ENCODE data around the gene HLCS.

Gene HLCS

DNA sequence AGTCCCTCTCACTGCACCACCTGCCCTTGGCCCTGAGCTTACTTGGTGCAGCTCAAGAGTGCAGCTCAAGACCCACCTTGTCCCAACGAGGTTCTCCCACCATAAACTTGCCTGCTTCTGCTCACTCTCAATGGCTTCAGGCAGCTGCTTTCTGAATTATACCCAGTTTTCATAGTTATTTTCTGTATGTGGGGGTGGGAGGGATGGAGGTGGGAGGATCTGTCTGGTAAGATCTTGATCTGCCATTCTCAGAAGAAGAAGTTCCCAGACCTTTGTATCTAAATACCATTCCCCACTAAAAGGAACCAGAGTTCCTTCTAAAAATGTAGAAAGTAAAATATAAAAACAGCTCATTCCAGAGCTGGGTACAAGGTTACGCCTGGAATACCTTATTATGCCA lies 156.0 kb downstream of the HLCS start:
- TF ChIP-seq, protein P1, sequence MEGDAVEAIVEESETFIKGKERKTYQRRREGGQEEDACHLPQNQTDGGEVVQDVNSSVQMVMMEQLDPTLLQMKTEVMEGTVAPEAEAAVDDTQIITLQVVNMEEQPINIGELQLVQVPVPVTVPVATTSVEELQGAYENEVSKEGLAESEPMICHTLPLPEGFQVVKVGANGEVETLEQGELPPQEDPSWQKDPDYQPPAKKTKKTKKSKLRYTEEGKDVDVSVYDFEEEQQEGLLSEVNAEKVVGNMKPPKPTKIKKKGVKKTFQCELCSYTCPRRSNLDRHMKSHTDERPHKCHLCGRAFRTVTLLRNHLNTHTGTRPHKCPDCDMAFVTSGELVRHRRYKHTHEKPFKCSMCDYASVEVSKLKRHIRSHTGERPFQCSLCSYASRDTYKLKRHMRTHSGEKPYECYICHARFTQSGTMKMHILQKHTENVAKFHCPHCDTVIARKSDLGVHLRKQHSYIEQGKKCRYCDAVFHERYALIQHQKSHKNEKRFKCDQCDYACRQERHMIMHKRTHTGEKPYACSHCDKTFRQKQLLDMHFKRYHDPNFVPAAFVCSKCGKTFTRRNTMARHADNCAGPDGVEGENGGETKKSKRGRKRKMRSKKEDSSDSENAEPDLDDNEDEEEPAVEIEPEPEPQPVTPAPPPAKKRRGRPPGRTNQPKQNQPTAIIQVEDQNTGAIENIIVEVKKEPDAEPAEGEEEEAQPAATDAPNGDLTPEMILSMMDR (IDR thresholded peaks at IDR 0.05; ENCODE audit: insufficient read depth, low read depth, low read length, missing control alignments): no peak
- DNase-seq (ENCODE audit: low read depth): no peak
- H3K4me3 ChIP-seq (ENCODE audit: low read length): no peak overlapping the region

DNA sequence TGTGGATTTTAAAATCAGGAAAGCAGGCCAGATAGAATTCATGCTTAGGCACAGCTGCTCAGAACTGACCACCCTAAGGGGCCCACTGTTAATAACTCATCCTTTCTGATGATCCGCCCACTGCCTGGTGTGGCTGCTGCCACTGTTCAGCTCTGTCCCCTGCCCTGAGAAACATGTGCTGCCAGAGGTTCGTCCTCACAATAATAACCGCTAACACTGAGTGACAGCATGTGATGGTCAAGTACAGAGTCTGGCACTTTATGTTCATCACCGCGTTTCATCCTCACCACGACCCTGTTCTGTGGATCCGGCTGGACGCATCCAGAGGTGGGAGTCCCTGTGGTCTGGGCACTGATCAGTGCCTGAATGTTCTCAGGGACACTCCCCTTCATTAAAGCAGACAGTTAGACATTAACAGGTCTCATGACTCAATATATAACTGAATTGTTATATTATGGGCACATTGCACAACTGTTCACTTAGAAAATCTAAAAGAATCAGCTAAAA lies 159.0 kb downstream of the HLCS start:
- DNase-seq (ENCODE audit: low read depth): no peak
- H3K4me3 ChIP-seq (ENCODE audit: low read length): no peak overlapping the region
- TF ChIP-seq, protein P1 (IDR thresholded peaks at IDR 0.05; ENCODE audit: insufficient read depth, low read depth, low read length, missing control alignments): no peak

DNA sequence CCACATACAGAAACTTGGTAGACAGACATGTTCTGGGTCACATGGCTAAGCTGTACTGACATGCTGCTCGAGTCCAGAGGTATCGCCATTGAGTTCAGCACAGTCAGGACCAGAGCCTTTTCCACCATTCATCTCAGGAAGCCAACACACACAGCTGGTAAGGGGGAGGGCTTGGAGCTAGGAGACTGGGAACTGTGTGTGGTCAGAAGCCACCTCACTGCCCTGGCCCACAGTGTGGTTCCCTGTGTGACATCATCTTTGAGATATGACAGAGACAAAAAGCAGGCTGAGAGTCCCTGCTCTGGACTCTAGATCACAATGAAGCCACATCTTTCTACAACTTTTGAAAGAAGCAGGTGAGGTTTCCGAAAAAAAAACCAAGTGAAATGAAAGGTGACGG lies 160.4 kb downstream of the HLCS start:
- H3K4me3 ChIP-seq (ENCODE audit: low read length): no peak overlapping the region
- TF ChIP-seq, protein P1 (IDR thresholded peaks at IDR 0.05; ENCODE audit: insufficient read depth, low read depth, low read length, missing control alignments): no peak
- no peak for DNase-seq (ENCODE audit: low read depth)

DNA sequence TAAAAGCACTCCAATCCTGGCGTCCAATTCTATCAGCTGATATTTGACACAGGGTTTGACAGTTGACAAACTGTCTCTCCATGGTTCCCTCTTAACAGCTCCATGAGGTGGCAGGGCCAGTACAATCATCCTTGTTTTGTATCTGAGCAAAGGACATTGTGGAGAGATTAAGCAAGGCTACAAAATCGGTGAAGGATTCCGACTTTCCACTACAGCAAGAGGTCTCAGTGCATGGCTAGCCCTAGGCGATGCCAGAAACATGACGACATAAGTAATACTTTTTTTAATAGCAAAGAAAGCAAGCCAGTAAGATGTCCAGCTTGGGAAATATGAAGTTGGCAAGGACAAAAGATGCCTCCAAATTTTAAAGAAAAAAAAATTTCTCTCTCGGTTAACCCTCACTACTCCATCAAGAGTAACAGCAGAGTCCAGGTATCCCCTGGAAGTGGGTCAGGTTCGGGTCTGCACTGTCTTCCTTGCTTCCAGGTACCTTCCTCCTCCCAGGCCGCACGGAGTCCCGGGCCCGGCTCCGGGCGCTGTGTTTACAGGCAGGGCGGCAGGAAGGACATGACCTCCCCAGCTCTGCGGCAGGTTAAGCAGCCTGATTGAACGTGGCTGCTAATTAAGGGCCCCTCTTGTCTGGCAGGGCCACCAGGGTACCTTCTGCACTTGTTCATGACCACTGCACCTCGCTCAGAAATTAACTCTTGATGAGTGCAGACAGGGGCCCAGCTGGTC lies 161.4 kb downstream of the HLCS start:
- H3K4me3 ChIP-seq (ENCODE audit: low read length): no peak overlapping the region
- DNase-seq (ENCODE audit: low read depth): no peak
- TF ChIP-seq, protein P1 (IDR thresholded peaks at IDR 0.05; ENCODE audit: insufficient read depth, low read depth, low read length, missing control alignments): no peak

DNA sequence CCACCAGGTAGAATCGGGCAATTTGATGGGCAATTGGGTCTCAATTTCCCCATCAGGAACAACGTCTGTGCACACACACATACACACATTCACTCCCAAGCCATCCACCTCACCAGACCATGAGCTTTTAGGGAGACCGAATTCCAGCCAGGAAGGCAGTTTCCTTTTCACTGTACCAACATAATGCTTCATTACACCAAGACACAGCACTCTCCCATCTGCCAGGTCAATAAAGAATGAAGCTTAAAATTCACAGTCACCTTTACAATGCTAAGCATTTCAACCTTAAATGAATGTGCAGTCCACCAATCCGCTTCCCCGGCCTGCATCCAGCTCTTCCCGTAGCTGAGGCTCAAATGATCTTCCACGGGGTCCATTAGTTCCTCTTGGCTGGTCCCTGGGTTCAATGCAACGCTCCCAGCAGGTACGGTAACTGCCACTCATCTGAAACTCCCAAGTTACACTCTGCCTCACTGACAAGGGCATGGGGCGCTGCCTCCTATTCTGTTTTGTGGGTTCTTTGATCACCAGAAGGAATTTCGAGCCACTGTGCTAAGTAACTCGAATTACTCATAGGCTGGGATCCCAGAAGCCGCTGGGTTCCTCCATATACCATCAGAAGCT lies 162.5 kb downstream of the HLCS start:
- H3K4me3 ChIP-seq (ENCODE audit: low read length): no peak overlapping the region
- no peak for DNase-seq (ENCODE audit: low read depth)
- TF ChIP-seq, protein P1 (IDR thresholded peaks at IDR 0.05; ENCODE audit: insufficient read depth, low read depth, low read length, missing control alignments): no peak

DNA sequence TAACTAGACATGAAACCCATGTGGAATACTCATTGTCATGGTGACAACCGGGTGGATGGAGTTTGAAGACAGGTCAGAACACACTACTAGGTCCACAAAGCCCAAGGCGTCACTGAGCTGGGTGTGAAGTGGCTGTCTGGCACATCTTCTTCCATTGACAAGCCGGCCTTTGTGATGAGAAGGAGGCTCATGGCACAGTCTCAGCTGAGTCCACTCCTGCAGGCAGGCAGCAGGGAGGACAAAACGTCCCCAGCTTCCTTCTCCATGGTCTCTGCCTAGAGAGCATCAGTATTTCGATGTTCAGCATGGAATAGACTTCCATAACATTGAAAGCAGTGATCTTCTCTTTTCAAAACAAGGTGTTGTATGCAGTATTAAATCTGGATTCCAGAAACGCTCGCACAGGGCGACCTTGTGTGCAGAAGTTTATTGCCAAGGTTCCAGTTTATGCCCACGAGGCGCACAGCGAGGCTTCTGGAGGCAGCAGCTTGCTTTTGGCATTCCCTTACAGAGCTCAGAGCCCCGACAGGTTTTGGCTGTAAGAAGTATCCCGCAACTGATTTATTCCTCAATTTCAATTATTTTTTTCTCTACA lies 163.3 kb downstream of the HLCS start:
- no peak overlapping the region for H3K4me3 ChIP-seq (ENCODE audit: low read length)
- TF ChIP-seq, protein P1 (IDR thresholded peaks at IDR 0.05; ENCODE audit: insufficient read depth, low read depth, low read length, missing control alignments): no peak
- no peak for DNase-seq (ENCODE audit: low read depth)

Measured in epithelial cell of esophagus (primary cell).